HG03442 (cell line): ENCODE results near the gene TMCO6.

ENCODE experiments used
- ATAC-seq: cut with Tn5 transposase; IDR thresholded peaks from one replicate; pipeline ENCODE4 v1.9.1; 2021; ENCODE audit warnings: mild to moderate bottlenecking, moderate library complexity; ENCODE audit not compliant: unreplicated experiment

TMCO6 gene

DNA sequence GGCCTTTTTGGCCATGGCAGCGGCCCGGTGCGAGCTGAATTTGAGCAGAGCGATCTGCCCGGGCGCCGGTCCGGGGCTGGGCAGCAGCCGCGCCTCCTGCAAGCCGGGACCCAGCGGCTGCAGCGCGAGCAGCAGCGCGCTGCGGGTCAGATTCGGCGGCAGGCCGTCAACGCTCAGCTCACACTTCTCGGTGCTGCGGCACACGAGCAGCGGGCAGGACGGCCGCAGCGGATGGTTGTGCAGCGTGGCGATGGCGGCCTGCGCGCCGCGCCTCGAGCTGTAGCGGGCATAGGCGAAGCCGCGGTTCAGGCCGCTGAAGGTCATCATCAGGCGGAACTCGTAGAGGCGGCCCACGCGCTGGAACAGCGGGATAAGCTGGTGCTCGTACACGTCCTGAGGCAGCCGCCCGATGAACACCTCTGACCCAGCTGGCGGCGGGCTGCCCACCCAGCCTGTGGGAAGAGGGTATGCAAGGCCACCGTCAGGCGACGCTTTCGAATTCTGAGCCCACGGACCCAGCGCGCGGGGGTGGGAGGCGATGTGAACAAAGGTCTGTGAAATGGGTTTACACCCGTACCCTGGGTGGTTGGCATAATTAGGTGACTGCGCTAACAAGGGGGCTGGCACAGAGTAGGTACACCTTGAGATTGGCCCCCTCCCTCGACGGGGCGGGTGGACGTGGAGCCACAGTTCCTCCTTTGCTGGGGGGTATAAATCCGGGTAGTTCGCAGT is 33.4 kb downstream of the TMCO6 start:
- no peak for ATAC-seq

DNA sequence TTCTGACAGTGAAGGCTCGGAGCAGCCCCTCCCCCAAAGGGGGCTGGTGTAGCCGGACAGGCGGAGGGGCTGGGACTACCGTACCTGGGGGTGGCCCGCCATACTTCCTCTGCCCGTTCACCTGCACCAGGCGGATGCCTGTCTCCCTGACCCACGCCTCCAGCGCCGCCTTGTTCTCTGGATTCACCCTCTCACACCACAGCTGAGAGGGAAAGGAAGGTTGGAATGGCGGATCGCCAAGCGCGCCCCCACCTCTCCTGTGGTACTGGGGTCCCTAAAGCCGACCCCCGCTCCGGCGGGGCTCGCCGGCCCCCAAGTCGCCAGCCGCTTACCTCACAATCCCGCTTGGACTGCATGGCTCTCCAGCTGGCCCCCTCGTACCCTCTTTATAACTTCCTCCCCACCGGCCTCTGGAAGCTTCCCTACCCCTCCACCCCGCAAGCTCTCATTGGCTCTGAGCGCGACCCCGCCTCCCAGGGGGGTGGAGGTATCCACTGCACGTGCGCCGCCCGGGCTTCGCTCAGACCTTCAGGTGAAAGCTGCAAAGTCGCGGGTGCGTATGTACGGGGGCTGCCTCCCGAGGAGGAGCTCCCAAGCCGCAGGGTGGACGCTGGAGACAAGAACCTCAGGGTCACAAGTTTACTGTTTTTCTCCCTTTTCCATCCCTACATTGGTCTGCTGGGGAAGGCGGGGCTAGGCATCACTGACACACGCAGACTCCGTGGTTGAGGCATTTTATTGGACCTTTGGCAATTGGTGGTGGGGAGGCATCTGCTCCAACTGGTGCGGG is 34.1 kb downstream of the TMCO6 start, which contains the start of gene DND1:
Gene DND1 (minus strand): TSS at position 390 of the 790 bp plus-strand sequence. CDS start 34 bp downstream, at position 356.
- no peak for ATAC-seq

DNA sequence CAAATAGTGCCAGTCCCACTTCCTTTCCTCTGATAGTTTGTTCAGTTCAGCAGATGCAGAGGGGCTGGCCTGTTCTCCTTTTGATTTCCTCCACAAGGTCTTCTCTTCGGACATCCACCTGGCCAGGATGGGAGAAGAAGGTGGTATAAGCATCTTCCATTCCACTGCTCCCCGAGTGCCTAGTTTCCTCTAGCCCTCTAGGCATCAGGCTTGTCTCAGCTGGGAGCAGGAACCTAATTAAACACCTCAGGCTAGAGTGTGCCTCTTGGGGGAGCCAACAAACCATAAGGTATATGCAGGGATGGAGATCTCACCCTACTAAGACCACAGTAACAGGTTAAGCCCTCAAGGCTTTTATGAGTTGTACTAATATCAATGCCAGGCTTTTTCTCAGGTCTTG is 35.0 kb downstream of the TMCO6 start:
- ATAC-seq = no peak

DNA sequence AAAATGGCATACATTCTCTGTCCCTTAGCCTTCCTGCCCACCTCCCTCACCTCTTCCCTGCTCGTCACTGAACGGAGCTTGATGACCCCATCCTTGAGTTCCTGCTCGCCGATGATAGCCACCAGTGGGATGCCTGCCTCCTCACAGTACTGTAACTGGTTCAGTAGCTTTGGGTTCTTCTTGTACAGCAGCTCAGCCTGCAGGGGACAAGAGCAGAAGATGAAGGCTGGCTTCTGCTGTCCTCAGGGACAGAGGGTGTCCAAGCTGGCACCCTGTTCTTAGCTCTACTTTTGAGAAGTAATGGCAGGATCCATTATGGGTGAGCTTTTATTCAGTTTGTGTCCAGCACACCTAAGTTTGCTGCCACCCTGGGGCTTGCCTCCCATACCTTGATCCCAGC is 35.4 kb downstream of the TMCO6 start:
- ATAC-seq = no peak

DNA sequence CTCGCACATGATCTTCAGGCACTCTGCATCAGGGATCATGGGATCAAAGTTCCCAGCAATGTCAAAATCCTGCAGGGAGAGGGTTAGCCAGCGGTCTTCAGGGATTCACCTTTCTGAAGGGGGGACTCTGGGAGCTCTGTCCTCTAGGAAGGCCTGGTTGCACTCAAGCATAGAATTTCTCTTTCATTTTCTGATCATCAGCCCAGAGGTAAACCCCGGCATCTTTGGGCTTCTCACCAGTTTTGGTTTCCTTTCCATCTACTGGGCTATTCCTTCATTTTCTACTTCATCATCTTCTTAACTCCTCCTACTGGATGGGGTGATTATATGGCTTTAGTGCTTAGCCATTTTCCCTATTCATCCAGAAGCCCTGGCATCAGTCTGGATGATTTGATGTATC is 38.7 kb downstream of the TMCO6 start:
- peak; percentile 68 for ATAC-seq

DNA sequence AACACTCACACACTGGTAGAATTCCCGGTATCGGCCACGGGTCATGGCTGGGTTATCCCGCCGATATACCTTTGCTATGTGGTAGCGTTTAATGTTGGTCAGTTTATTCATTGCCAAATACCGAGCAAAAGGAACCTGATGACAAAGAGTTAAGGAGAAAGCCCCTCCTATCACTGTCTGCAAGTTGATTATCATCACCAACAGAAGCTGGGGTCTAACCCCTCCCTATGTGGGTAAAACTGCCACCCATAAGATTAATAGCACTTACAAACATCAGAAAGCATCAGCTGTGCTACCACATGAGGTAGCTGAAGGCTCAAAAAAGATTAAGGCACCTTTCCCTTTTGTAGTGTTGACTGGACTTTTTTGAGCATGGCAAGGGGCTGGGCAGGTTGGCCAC is 39.7 kb downstream of the TMCO6 start:
- ATAC-seq = no peak

DNA sequence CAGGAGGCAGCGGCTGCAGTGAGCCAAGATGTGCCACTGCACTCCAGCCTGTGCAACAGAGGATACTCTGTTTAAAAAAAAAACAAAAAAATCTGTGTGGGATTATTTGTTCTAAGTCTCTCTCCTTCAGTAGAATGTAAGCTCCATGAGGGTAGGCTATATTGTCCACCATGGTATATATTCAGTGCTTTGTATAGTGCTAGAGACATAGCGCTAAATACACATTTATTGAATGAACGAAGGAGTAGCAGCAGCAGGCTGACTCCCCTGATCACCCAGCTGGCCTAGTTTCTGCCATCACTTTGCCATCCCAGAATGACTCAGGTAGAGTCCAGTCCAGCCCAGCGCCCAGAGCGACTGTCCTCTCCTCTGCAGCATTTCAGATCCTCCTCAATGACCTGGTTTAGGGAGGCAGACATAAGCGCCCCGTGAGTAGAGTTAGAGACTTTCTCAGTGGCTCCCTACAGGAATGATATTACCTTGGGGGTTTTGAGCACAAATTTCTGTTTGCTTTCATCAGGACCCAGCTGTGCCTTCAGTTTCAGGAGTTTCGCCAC is 51.2 kb downstream of the TMCO6 start:
- no peak for ATAC-seq

DNA sequence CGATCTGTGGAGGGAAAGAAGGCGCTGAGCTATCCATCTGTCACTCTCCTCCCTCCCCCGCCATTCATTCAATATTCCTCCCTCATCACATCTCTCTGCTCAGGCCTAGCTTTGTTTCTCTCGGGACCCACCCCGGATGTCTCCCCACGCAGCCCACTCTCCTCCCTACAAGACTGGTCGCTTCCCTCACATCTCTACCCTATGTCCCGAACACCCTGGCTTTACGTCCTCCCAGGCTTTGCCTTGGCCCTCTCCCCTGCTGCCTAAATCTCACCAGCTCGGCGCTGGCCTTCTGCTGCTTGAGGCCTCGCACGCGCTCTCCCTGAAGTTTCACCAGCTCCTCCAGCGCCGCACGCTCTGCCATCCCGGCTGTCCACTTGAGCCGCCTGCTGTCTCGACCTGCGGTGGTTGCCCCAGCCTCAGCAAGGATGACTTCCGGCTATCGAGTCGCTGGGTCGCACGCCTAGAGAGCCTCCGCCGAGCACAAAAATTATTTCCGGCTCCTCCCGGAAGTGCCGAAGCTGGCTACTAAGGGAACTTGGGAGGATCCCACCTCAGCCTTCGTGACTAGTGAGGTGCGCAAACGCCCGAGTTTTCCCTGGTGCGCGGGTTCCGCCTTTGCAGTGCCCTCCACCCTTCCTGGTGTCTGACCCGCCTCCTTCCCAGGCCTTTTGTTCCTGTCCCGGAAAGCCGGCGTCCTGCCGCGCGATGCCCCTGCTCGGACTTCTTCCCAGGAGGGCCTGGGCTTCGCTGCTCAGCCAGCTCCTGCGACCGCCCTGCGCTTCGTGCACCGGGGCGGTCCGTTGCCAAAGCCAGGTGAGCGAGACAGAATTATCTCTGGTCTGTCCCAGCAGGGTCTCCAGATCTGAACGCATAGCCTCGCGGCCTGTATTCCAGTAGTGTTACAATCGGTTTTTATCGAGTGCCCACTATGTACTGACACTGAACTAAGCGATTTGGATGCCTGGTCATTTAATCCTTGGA is 52.0 kb downstream of the TMCO6 start, which contains the start of the genes HARS1 and HARS2:
Gene HARS1 (minus strand): TSS at position 430 of the 984 bp plus-strand sequence. CDS start 66 bp downstream, at position 364.
Gene HARS2 (plus strand): TSS at position 515 of the 984 bp plus-strand sequence. CDS start 194 bp downstream, at position 709.
- peak; percentile 97 for ATAC-seq

DNA sequence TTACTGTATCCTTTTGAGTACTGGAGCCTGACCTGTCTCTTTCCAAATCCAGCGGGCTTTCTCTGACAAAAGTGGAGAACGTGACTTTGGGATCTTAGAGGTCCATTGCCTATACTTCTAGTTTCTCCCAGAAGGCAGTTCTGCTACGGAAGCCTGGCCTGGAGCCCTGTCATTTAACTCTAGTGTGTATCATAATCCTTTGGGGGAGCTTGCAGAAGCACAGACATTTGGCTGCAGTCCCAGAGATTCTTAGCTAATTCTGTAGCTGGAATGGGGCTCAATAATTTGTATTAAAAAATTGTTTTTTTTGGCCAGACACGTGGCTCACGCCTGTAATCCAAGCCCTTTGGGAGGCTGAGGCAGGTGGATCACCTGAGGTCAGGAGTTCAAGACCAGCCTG is 55.0 kb downstream of the TMCO6 start:
- no peak for ATAC-seq
